Lung (tissue), 12 donors: Measurements from ENCODE around the gene CCDC127. TPM values are rescaled to one million over a fixed set of nuclear protein-coding genes. Genes with fewer than 3 reads are reported as not detected.
"Not testable (repeated sequence)": the region's sequence is repeated elsewhere in the genome, so short reads cannot be mapped to it uniquely, and the experiment has no call there.

Source experiments
- ATAC-seq: fragments of 200-7000 bp; cut with Tn5 transposase; one replicate; pipeline ENCODE4 v1.9.1; 2020; ENCODE audit warnings: moderate number of reproducible peaks; ENCODE audit not compliant: insufficient read depth, low FRiP score
- DNase-seq, 3 donors: peaks; one replicate each; pipeline ENCODE4 v3.0.0-alpha.2; 2013 to 2017
- H3K27ac ChIP-seq, 2 donors: one replicate each; pipeline ENCODE4 v1.5.1; 2013; ENCODE audit warnings: mild to moderate bottlenecking in 2 of 2, moderate library complexity in 2 of 2, control low read depth in 1 of 2, inconsistent platforms in 1 of 2, low read depth in 1 of 2, low read length in 1 of 2
- H3K27me3 ChIP-seq, 3 donors: one replicate each; pipeline ENCODE4 v1.5.1; 2013; ENCODE audit warnings: low read length in 2 of 3; ENCODE audit not compliant: control insufficient read depth in 3 of 3, insufficient read depth in 3 of 3
- H3K36me3 ChIP-seq, 4 donors: one replicate each; pipeline ENCODE4 v1.5.1; 2013; ENCODE audit warnings: low read length in 4 of 4, mild to moderate bottlenecking in 1 of 4, moderate library complexity in 1 of 4; ENCODE audit not compliant: control insufficient read depth in 4 of 4, insufficient read depth in 4 of 4
- H3K4me1 ChIP-seq, 5 donors: one replicate each; pipeline ENCODE4 v1.5.1; 2013; ENCODE audit warnings: low read length in 5 of 5, mild to moderate bottlenecking in 2 of 5, moderate library complexity in 1 of 5; ENCODE audit not compliant: control insufficient read depth in 5 of 5, insufficient read depth in 5 of 5
- H3K4me3 ChIP-seq: one replicate; pipeline ENCODE4 v1.5.1; 2013; ENCODE audit warnings: mild to moderate bottlenecking, control low read depth, moderate library complexity
- H3K9ac ChIP-seq, 2 donors: one replicate each; pipeline ENCODE4 v1.5.1; 2013; ENCODE audit warnings: low read length in 2 of 2, control low read depth in 1 of 2; ENCODE audit not compliant: insufficient read depth in 1 of 2
- H3K9me3 ChIP-seq, 4 donors: one replicate each; pipeline ENCODE4 v1.5.1; 2013; ENCODE audit warnings: low read length in 3 of 4, mild to moderate bottlenecking in 1 of 4, moderate library complexity in 1 of 4; ENCODE audit not compliant: control insufficient read depth in 4 of 4, insufficient read depth in 3 of 4
- CTCF ChIP-seq: IDR thresholded peaks from 2 replicates; pipeline ENCODE4 v1.5.1; 2012; ENCODE audit warnings: mild to moderate bottlenecking; ENCODE audit errors: control extremely low read depth, extremely low read depth
- WGBS, 2 donors: extraction: QIAGEN DNeasy Blood & Tissue Kit; methylation state at CpG; one replicate each; pipeline ENCODE4 v1.1.7; 2013; 5-methylcytosine and 5-hydroxymethylcytosine counted together
- polyA plus RNA-seq, 2 donors: library from polyadenylated mRNA; stranded (reverse); fragments of 200-250 nt; gene quantifications; one replicate each; pipeline ENCODE4 v1.2.1, GENCODE V29; 2013
- total RNA-seq, 2 donors: library from RNA; depleted of rRNA in 1 of 2; stranded (reverse); fragments of >200 nt in 1 of 2; gene quantifications; one replicate each; pipeline ENCODE4 v1.2.1, GENCODE V29; 2014 to 2021
- donor health status: control.
- donor health status: control.
- donor health status: Bipolar disorder and iron deficiency.
- donor health status: healthy.
- donor health status: DM: yes; HTN: yes; CAD: no.

Gene CCDC127
- total and polyA plus RNA-seq, 4 donors: 2.1 to 6.4 (median 3.9) TPM

- Histone ChIP-seq H3K4me1 (peaks cover 0 to 18% (median 3%) of the 10 kb centered on the region in 5 donors), H3K27ac (no peak overlapping the region), H3K9me3 (no peaks in the 10 kb centered on the region), H3K27me3 (no peaks in the 10 kb centered on the region), H3K9ac (no peak overlapping the region), H3K4me3 (no peak overlapping the region), H3K36me3 (no peaks in the 10 kb centered on the region)
- ATAC-seq (no peak), DNase-seq (peak in 1 of 3 donors; percentile 4)
- no peak for TF ChIP-seq CTCF
- 90 to 94% methylated on average over 24 to 27 of the region's 27 CpGs for WGBS, 2 donors
Observed at GRCh38 chr5:166441-167372, 51.2 kb downstream of the CCDC127 start.

GRCh38 chr5:164783-165182 lies 53.2 kb downstream of the CCDC127 start:
- H3K9me3 ChIP-seq, ATAC-seq, H3K27ac ChIP-seq, DNase-seq, H3K36me3 ChIP-seq, H3K27me3 ChIP-seq, H3K4me3 ChIP-seq, H3K9ac ChIP-seq: not testable (repeated sequence)
- WGBS, 2 donors: 89 to 92% methylated on average over 12 to 25 of the region's 25 CpGs
- H3K4me1 ChIP-seq: peaks cover 0 to 14% (median 3%) of the 10 kb centered on the region in 5 donors

GRCh38 chr5:164244-164643 lies 53.7 kb downstream of the CCDC127 start:
- DNase-seq (no peak), ATAC-seq (no peak)
- H3K4me3 ChIP-seq: no peak overlapping the region
- no peak for TF ChIP-seq CTCF
- H3K9me3 ChIP-seq: no peaks in the 10 kb centered on the region
- no peak overlapping the region for H3K27ac ChIP-seq
- no peaks in the 10 kb centered on the region for H3K36me3 ChIP-seq
- H3K9ac ChIP-seq: no peak overlapping the region
- WGBS, 2 donors: 71 to 86% methylated on average over 11 to 14 of the region's 14 CpGs
- H3K27me3 ChIP-seq: no peaks in the 10 kb centered on the region
- peaks cover 0 to 8% (median 0%) of the 10 kb centered on the region in 5 donors for H3K4me1 ChIP-seq

GRCh38 chr5:163841-164240 lies 54.1 kb downstream of the CCDC127 start:
- H3K9ac ChIP-seq: no peak overlapping the region
- TF ChIP-seq CTCF: no peak
- ATAC-seq (no peak), DNase-seq (peak in 1 of 3 donors; percentile 8)
- no peaks in the 10 kb centered on the region for H3K27me3 ChIP-seq
- 79 to 90% methylated on average over 13 of the region's 13 CpGs for WGBS, 2 donors
- peaks cover 0 to 5% (median 0%) of the 10 kb centered on the region in 5 donors for H3K4me1 ChIP-seq
- no peaks in the 10 kb centered on the region for H3K36me3 ChIP-seq
- no peak overlapping the region for H3K4me3 ChIP-seq
- no peaks in the 10 kb centered on the region for H3K9me3 ChIP-seq
- no peak overlapping the region for H3K27ac ChIP-seq
